ENCODE data around the gene LIMA1. TPM values are rescaled to one million over a fixed set of nuclear protein-coding genes. Genes with fewer than 3 reads are reported as not detected.

The LIMA1 gene
- total RNA-seq, 2 donors from 2014 or later = 20.1 to 26.0 TPM

GRCh38 chr12:50214018-50214417 is 69.3 kb downstream of the LIMA1 start:
- Mint-ChIP-seq H3K9me3 (no peaks in the 10 kb centered on the region), H3K27me3 (ENCODE audit: insufficient read depth) (no peaks in the 10 kb centered on the region), H3K36me3 (ENCODE audit: low read depth) (peaks cover 17% of the 10 kb centered on the region), H3K4me3 (no peak overlapping the region), H3K4me1 (peaks cover 9% of the 10 kb centered on the region), H3K27ac (no peak overlapping the region)
- Histone ChIP-seq H3K4me1 (ENCODE audit: control insufficient read depth, insufficient read depth, low read length) (no peaks in the 10 kb centered on the region), H3K9me3 (ENCODE audit: control insufficient read depth, low read length) (no peaks in the 10 kb centered on the region), H3K36me3 (ENCODE audit: control insufficient read depth, insufficient read depth, low read length) (peaks cover 11% of the 10 kb centered on the region), H3K27me3 (ENCODE audit: control insufficient read depth, insufficient read depth, low read length, poor library complexity, severe bottlenecking) (no peaks in the 10 kb centered on the region), H3K27ac (ENCODE audit: low read depth, low read length) (no peak overlapping the region), H3K4me3 (ENCODE audit: low read length) (no peak overlapping the region), H3K9ac (ENCODE audit: extremely low read depth, low read length, poor library complexity, severe bottlenecking) (no peak overlapping the region)
- no peak for TF ChIP-seq CTCF (conservative IDR thresholded peaks at IDR 0.05)
- DNase-seq = no peak
- no CpG with 5 or more reads among the region's 1 CpG for WGBS, 2 experiments (ENCODE audit: insufficient coverage in 1 of 2, insufficient read length in 1 of 2)

- H3K27me3 ChIP-seq (ENCODE audit: control insufficient read depth, insufficient read depth, low read length, poor library complexity, severe bottlenecking) = no peaks in the 10 kb centered on the region
- no peaks in the 10 kb centered on the region for H3K9me3 Mint-ChIP-seq
- H3K9ac ChIP-seq (ENCODE audit: extremely low read depth, low read length, poor library complexity, severe bottlenecking) = no peak overlapping the region
- H3K9me3 ChIP-seq (ENCODE audit: control insufficient read depth, low read length) = no peaks in the 10 kb centered on the region
- no peak for TF ChIP-seq CTCF (conservative IDR thresholded peaks at IDR 0.05)
- no peak for DNase-seq
- no peak overlapping the region for H3K4me3 ChIP-seq (ENCODE audit: low read length)
- H3K27ac ChIP-seq (ENCODE audit: low read depth, low read length) = no peak overlapping the region
- no peak overlapping the region for H3K4me3 Mint-ChIP-seq
- H3K4me1 Mint-ChIP-seq = peaks cover 9% of the 10 kb centered on the region
- no peak overlapping the region for H3K27ac Mint-ChIP-seq
- peaks cover 16% of the 10 kb centered on the region for H3K36me3 Mint-ChIP-seq (ENCODE audit: low read depth)
- no peaks in the 10 kb centered on the region for H3K4me1 ChIP-seq (ENCODE audit: control insufficient read depth, insufficient read depth, low read length)
- 96 to 100% methylated on average over 1 to 2 of the region's 2 CpGs for WGBS, 2 experiments (ENCODE audit: insufficient coverage in 1 of 2, insufficient read length in 1 of 2)
- peaks cover 11% of the 10 kb centered on the region for H3K36me3 ChIP-seq (ENCODE audit: control insufficient read depth, insufficient read depth, low read length)
- no peaks in the 10 kb centered on the region for H3K27me3 Mint-ChIP-seq (ENCODE audit: insufficient read depth)
Observed at GRCh38 chr12:50213439-50213838, 69.9 kb downstream of the LIMA1 start.

GRCh38 chr12:50212071-50212467 is 71.3 kb downstream of the LIMA1 start:
- H3K4me1 ChIP-seq (ENCODE audit: control insufficient read depth, insufficient read depth, low read length) = no peaks in the 10 kb centered on the region
- no peak overlapping the region for H3K4me3 Mint-ChIP-seq
- H3K36me3 ChIP-seq (ENCODE audit: control insufficient read depth, insufficient read depth, low read length) = peaks cover 11% of the 10 kb centered on the region
- no peak overlapping the region for H3K4me3 ChIP-seq (ENCODE audit: low read length)
- no peaks in the 10 kb centered on the region for H3K27me3 Mint-ChIP-seq (ENCODE audit: insufficient read depth)
- no peak overlapping the region for H3K9ac ChIP-seq (ENCODE audit: extremely low read depth, low read length, poor library complexity, severe bottlenecking)
- H3K9me3 Mint-ChIP-seq = no peaks in the 10 kb centered on the region
- peaks cover 9% of the 10 kb centered on the region for H3K4me1 Mint-ChIP-seq
- TF ChIP-seq CTCF (conservative IDR thresholded peaks at IDR 0.05) = no peak
- H3K27me3 ChIP-seq (ENCODE audit: control insufficient read depth, insufficient read depth, low read length, poor library complexity, severe bottlenecking) = no peaks in the 10 kb centered on the region
- no peak for DNase-seq
- no peaks in the 10 kb centered on the region for H3K9me3 ChIP-seq (ENCODE audit: control insufficient read depth, low read length)
- peaks cover 9% of the 10 kb centered on the region for H3K36me3 Mint-ChIP-seq (ENCODE audit: low read depth)
- H3K27ac Mint-ChIP-seq = peak overlapping the region; percentile 32
- 100% methylated on average over 1 to 2 of the region's 2 CpGs for WGBS, 2 experiments (ENCODE audit: insufficient coverage in 1 of 2, insufficient read length in 1 of 2)
- H3K27ac ChIP-seq (ENCODE audit: low read depth, low read length) = no peak overlapping the region
